Left ventricle myocardium inferior (tissue), 1 donor: ENCODE measurements around the gene RBM4B. TPM values are rescaled to one million over a fixed set of nuclear protein-coding genes. Genes with fewer than 3 reads are reported as not detected.

Experiments
- DNase-seq: peaks from one replicate; pipeline ENCODE4 v3.0.0-alpha.2; 2020
- H3K27ac ChIP-seq: fragments of 200-600 bp; replicated peaks from 2 replicates; pipeline ENCODE4 v1.8.0; 2021
- H3K27me3 ChIP-seq: fragments of 200-600 bp; 2 replicates; pipeline ENCODE4 v1.8.0; 2021; ENCODE audit warnings: low read depth
- H3K36me3 ChIP-seq: fragments of 200-600 bp; 2 replicates; pipeline ENCODE4 v1.8.0; 2021
- H3K4me1 ChIP-seq: fragments of 200-600 bp; 2 replicates; pipeline ENCODE4 v1.8.0; 2021
- H3K4me3 ChIP-seq: fragments of 200-600 bp; 2 replicates; pipeline ENCODE4 v1.8.0; 2021; ENCODE audit warnings: mild to moderate bottlenecking, moderate library complexity
- H3K9me3 ChIP-seq: fragments of 200-600 bp; replicated peaks from 2 replicates; pipeline ENCODE4 v1.8.0; 2021
- CTCF ChIP-seq: fragments of 200-600 bp; IDR thresholded peaks from 2 replicates; pipeline ENCODE4 v1.8.0; 2021; ENCODE audit warnings: antibody characterized with exemption, mild to moderate bottlenecking, borderline replicate concordance
- intact Hi-C: fragments of 100-400 bp; cut with micrococcal nuclease; formaldehyde crosslinking; loops from one replicate; pipeline ENCODE4 v1.11.0; 2022
- total RNA-seq: library from RNA; stranded (reverse); fragmentation: NEBNext Ultra II Directional; extraction: Animal tissue kit (Norgen Biotek cat#: 25700); gene quantifications from one replicate; pipeline ENCODE4 v1.2.1, GENCODE V29; 2021
- donor health status: DM: no; HTN: yes; CAD: no; lungs with severe emphysema.

Gene RBM4B
- total RNA-seq, 1 donor from 2014 or later = 11.8 TPM

- peaks cover 36% of the 10 kb centered on the region for H3K4me1 ChIP-seq
- H3K9me3 ChIP-seq = no peaks in the 10 kb centered on the region
- H3K36me3 ChIP-seq = peaks cover 69% of the 10 kb centered on the region
- H3K4me3 ChIP-seq = no peak overlapping the region
- no peak for DNase-seq
- intact Hi-C loops = no loop called here
- no peak for TF ChIP-seq CTCF
- no peaks in the 10 kb centered on the region for H3K27me3 ChIP-seq
- no peak overlapping the region for H3K27ac ChIP-seq
Measured at GRCh38 chr11:66663741-66664296, 13.9 kb downstream of the RBM4B start.

GRCh38 chr11:66659763-66660162 lies 17.9 kb downstream of the RBM4B start:
- no peaks in the 10 kb centered on the region for H3K27me3 ChIP-seq
- intact Hi-C loops = no loop called here
- peaks cover 50% of the 10 kb centered on the region for H3K36me3 ChIP-seq
- TF ChIP-seq CTCF = no peak
- DNase-seq = no peak
- H3K27ac ChIP-seq = no peak overlapping the region
- H3K4me1 ChIP-seq = peaks cover 15% of the 10 kb centered on the region
- no peaks in the 10 kb centered on the region for H3K9me3 ChIP-seq
- no peak overlapping the region for H3K4me3 ChIP-seq

GRCh38 chr11:66653123-66653522 lies 24.6 kb downstream of the RBM4B start:
- TF ChIP-seq CTCF = no peak
- Histone ChIP-seq H3K4me1 (peaks cover 6% of the 10 kb centered on the region), H3K36me3 (peaks cover 32% of the 10 kb centered on the region), H3K9me3 (no peaks in the 10 kb centered on the region), H3K27ac (no peak overlapping the region), H3K4me3 (no peak overlapping the region), H3K27me3 (no peaks in the 10 kb centered on the region)
- DNase-seq = no peak
- intact Hi-C loops = no loop called here

GRCh38 chr11:66652651-66653050 lies 25.0 kb downstream of the RBM4B start:
- Histone ChIP-seq H3K27me3 (no peaks in the 10 kb centered on the region), H3K36me3 (peaks cover 32% of the 10 kb centered on the region), H3K4me1 (peaks cover 9% of the 10 kb centered on the region), H3K27ac (no peak overlapping the region), H3K4me3 (no peak overlapping the region), H3K9me3 (no peaks in the 10 kb centered on the region)
- DNase-seq = no peak
- TF ChIP-seq CTCF = no peak
- intact Hi-C loops = no loop called here

DNA sequence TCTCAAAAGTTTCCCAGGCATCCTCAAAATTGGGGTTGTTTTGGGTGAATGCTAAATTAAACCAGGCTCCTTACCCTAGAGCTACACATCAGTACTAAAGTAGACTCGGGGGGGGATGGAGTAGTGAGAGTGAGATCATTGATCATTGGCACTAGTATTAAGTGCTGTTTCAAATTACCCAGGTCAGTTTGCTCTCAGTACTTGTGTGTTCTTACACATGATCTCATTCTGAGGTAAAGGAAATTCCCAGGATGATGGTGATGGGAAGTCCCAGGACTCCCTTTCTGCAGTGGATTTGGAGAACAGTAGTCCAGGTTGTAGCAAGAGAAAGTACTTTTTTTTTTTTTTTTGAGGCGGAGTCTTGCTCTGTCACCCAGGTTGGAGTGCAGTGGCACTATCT lies 26.7 kb downstream of the RBM4B start:
- Histone ChIP-seq H3K27me3 (no peaks in the 10 kb centered on the region), H3K4me1 (peaks cover 23% of the 10 kb centered on the region), H3K9me3 (no peaks in the 10 kb centered on the region), H3K27ac (no peak overlapping the region), H3K36me3 (peaks cover 41% of the 10 kb centered on the region), H3K4me3 (no peak overlapping the region)
- intact Hi-C loops = no loop called here
- no peak for DNase-seq
- no peak for TF ChIP-seq CTCF
